DMS79 (cell line): ENCODE data around the gene ACAT2.
"Not testable (repeated sequence)": the region's sequence is repeated elsewhere in the genome, so short reads cannot be mapped to it uniquely, and the experiment has no call there.

ENCODE experiments used
- DNase-seq: peaks from one replicate; lab custom pipeline; 2025; lab: John Stamatoyannopoulos, UW

ACAT2 gene

GRCh38 chr6:159813781-159814180 is 51.9 kb downstream of the ACAT2 start:
- DNase-seq: no peak

DNA sequence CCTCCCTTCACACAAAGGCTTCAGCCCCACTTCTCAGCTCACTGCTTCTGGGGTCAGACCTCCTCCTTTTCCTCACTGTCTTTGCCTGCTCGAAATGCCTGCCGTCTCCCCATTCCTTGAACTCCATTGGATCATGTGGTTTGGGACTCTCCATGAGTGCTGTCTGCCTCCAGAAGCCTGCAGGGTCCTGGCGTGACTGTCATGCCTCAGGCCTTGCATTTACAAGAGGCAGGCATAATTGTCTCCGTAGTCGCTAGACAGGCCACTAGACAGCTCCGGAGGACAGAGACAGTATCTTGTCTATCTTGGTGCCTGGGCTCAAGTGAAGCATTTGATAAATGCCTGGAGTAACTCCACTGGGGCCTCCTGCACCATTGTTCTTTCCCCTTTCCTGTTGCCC is 53.6 kb downstream of the ACAT2 start:
- no peak for DNase-seq

DNA sequence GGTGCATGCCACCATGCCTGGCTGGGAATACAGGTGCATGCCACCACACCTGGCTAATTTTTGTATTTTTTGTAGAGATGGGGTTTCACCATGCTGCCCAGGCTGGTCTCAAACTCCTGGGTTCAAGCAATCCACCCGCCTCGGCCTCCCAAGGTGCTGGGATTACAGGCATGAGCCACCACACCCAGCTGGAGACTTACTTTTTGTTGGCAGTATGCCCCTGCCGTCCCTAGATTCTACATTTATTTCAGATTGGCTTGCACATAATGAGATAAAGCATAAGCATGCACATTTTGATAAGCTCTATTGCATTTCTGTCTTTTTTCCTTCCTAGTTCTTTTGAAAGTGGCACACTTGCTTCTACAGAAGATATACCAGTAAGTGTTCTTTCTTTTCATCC is 54.9 kb downstream of the ACAT2 start:
- not testable (repeated sequence) for DNase-seq

DNA sequence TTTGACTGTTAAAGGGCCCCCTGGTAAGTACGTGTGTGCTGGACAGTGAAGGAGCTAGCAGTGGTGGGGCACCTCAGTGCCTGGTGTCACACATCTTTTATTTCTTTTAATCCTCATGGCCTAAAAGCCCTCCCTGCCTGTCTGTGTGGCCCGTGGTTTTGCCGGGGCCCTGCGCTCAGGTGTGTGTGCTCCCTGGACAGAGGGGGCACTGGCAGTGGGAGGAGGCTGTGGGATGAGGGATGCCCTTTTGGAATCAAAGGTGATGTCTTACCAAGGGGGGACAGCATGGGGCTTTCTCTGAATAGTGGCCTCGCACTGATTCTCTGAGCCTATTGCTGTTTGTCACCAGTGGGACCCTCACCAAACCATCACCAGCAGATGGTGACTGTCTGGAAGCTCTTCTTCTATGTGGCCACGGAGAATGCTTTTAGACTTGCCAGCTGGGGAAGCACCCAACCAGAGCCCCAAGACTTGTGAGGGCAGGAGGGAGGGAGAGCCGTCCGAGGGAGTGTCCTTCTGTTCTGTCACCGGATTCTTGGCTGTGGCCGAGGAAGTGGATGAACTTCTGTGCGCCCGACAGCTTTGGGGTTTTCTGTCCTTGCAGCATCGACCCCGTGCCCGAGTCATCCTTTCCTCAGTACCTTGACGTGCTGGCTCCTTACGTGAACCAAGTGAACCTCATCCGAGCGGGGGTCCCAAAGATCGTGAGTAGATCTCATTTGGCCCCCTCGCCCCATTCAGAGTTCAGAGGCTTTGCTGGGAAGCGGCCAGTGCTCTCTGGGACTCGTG is 56.3 kb downstream of the ACAT2 start:
- DNase-seq: no peak

GRCh38 chr6:159819098-159819497 is 57.3 kb downstream of the ACAT2 start:
- no peak for DNase-seq

GRCh38 chr6:159819932-159820640 is 58.2 kb downstream of the ACAT2 start:
- no peak for DNase-seq

- no peak for DNase-seq
These were observed 59.3 kb downstream of the ACAT2 start for GRCh38 chr6:159821122-159821521.

GRCh38 chr6:159821726-159822125 is 59.9 kb downstream of the ACAT2 start:
- no peak for DNase-seq

- DNase-seq: no peak
These were observed 62.1 kb downstream of the ACAT2 start for GRCh38 chr6:159823953-159824352.

DNA sequence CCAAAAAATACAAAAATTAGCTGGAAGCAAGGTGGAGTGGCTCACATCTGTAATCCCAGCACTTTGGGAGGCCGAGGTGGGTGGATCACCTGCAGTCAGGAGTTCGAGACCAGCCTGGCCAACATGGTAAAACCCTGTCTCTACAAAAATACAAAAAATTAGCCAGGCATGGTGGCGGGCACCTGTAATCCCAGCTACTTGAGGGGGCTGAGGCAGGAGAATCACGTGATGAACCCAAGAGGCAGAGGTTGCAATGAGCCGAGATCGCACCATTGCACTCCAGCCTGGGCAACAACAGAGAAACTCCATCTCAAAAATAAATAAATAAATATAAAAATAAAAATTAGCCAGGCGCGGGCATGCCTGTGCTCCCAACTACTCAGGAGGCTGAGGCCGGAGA is 62.8 kb downstream of the ACAT2 start:
- DNase-seq: not testable (repeated sequence)

GRCh38 chr6:159826004-159826403 is 64.2 kb downstream of the ACAT2 start:
- no peak for DNase-seq

DNA sequence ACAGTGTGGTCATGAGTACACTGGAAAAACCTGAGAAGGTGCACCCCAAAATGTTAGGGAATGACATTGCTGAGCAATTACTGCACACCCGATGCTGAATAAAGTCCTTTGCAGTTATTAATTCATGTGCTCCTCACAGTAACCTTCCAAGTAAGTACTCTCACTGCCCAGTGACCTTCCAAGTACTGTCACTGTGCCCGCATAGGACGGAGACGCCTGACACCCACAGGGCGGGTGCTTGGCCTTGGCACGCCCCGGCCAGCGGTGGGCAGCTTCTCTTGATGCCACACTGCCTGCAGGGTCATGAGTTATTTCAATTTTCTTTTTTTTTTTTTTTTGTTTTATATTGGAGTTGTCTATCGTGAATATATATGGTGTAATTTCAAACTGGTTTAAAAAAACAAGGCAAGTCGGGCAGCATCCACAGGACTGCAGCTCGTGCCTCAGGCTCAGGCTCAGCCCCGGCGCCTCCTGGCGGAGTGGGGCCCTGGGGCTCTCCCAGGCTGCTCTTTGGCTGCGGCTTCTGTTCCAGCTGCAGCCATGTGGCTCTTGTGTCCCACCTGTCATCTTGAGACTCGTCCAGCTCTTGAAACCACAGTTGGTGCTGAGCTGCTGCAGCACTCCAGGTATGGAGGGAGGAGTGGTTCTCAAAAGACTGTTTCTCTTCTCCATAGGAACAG is 65.3 kb downstream of the ACAT2 start:
- DNase-seq: peak; percentile 88

DNA sequence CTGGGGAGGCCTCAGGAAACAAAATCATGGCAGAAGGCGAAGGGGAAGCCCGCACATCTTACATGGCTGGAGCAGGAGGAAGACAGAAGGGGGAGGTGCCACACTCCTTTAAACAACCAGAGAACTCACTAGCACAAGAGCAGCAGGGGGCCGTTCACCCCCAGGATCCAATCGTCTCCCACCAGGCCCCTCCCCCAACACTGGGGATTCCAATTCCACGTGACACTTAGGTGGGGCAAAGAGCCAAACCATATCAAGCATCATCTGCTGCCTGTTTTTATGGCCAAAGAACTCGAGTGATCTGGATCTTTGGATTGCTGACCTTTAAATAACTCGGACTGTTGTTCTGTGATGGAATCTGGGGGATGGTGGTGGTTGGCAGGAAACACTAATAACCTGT is 66.2 kb downstream of the ACAT2 start:
- DNase-seq: no peak
